Hepatocyte (in vitro differentiated cells): ENCODE measurements around the gene ZNF385C. TPM values are rescaled to one million over a fixed set of nuclear protein-coding genes. Genes with fewer than 3 reads are reported as not detected.

Source experiments
- DNase-seq: peaks from one replicate; pipeline ENCODE4 v3.0.0-alpha.2; 2016; ENCODE audit warnings: low spot score
- H2AFZ ChIP-seq: fragments of 200-600 bp; sonication (generic); 2 replicates; pipeline ENCODE4 v1.6.0; 2016; ENCODE audit warnings: antibody characterized with exemption, mild to moderate bottlenecking
- H3K27ac ChIP-seq: fragments of 200-600 bp; sonication (generic); 2 replicates; pipeline ENCODE4 v1.5.1; 2016; ENCODE audit warnings: mild to moderate bottlenecking
- H3K27me3 ChIP-seq: fragments of 200-600 bp; sonication (generic); 2 replicates; pipeline ENCODE4 v1.6.1; 2016
- H3K36me3 ChIP-seq: fragments of 200-600 bp; sonication (generic); replicated peaks from 2 replicates; pipeline ENCODE4 v1.5.1; 2016; ENCODE audit warnings: low read depth; ENCODE audit not compliant: insufficient read depth
- H3K4me1 ChIP-seq: fragments of 200-600 bp; sonication (generic); 2 replicates; pipeline ENCODE4 v1.5.1; 2016; ENCODE audit warnings: mild to moderate bottlenecking, moderate library complexity; ENCODE audit not compliant: insufficient read depth
- H3K4me2 ChIP-seq: fragments of 200-600 bp; sonication (generic); 2 replicates; pipeline ENCODE4 v1.6.0; 2016
- H3K4me3 ChIP-seq: fragments of 200-600 bp; sonication (generic); 2 replicates; pipeline ENCODE4 v1.5.1; 2016; ENCODE audit warnings: mild to moderate bottlenecking
- H3K79me2 ChIP-seq: fragments of 200-600 bp; sonication (generic); 2 replicates; pipeline ENCODE4 v1.6.0; 2017; ENCODE audit warnings: mild to moderate bottlenecking
- H3K9me2 ChIP-seq: fragments of 200-600 bp; sonication (generic); replicated peaks from 2 replicates; pipeline ENCODE4 v1.6.0; 2017; ENCODE audit warnings: mild to moderate bottlenecking; ENCODE audit not compliant: insufficient read depth
- H3K9me3 ChIP-seq: fragments of 200-600 bp; sonication (generic); 2 replicates; pipeline ENCODE4 v1.5.1; 2016; ENCODE audit warnings: low read depth, mild to moderate bottlenecking
- H4K20me1 ChIP-seq: fragments of 200-600 bp; sonication (generic); 2 replicates; pipeline ENCODE4 v1.6.0; 2016; ENCODE audit warnings: mild to moderate bottlenecking; ENCODE audit not compliant: insufficient read depth, poor library complexity, severe bottlenecking
- CTCF ChIP-seq: fragments of 200-600 bp; sonication (generic); IDR thresholded peaks from 2 replicates; pipeline ENCODE4 v1.5.1; 2016; ENCODE audit warnings: antibody characterized with exemption, mild to moderate bottlenecking; ENCODE audit not compliant: poor library complexity
- EZH2 ChIP-seq: fragments of 200-600 bp; sonication (generic); IDR thresholded peaks from 2 replicates; pipeline ENCODE4 v1.6.1; 2016; ENCODE audit warnings: antibody characterized with exemption, mild to moderate bottlenecking, borderline replicate concordance
- EZH2phosphoT487 ChIP-seq: fragments of 200-600 bp; sonication (generic); IDR thresholded peaks from one replicate; pipeline ENCODE4 v1.6.1; 2018; ENCODE audit warnings: antibody characterized with exemption, mild to moderate bottlenecking, low read depth, moderate library complexity; ENCODE audit not compliant: unreplicated experiment, severe bottlenecking
- WGBS: methylation state at CpG from one replicate; pipeline ENCODE4 v1.1.6; 2016; ENCODE audit warnings: low lambda C conversion rate; ENCODE audit errors: missing lambda C conversion rate; 5-methylcytosine and 5-hydroxymethylcytosine counted together
- polyA plus RNA-seq: library from polyadenylated mRNA; unstranded; fragments of >200 nt; fragmentation: Nextera tagmentation; extraction: Ambion mirVana; gene quantifications from 2 replicates; pipeline ENCODE4 v1.2.1, GENCODE V29; 2016
- total RNA-seq: library from RNA; depleted of rRNA; stranded (reverse); fragments of >200 nt; gene quantifications from 2 replicates; pipeline ENCODE4 v1.2.3, GENCODE V29; 2014

Gene ZNF385C
- total and polyA plus RNA-seq, 2 experiments from 2014 or later, result 0.45 to 0.63 TPM

- WGBS, result 79% methylated on average over 3 of the region's 3 CpGs
- TF ChIP-seq EZH2 (no peak), EZH2phosphoT487 (no peak), CTCF (no peak)
- H2AFZ ChIP-seq, result no peak overlapping the region
- no peaks in the 10 kb centered on the region for H3K9me2 ChIP-seq
- H3K27me3 ChIP-seq, result no peaks in the 10 kb centered on the region
- no peaks in the 10 kb centered on the region for H3K36me3 ChIP-seq
- H3K9me3 ChIP-seq, result no peaks in the 10 kb centered on the region
- H3K27ac ChIP-seq, result no peak overlapping the region
- no peak for DNase-seq
- H3K79me2 ChIP-seq, result peaks cover 73% of the 10 kb centered on the region
- no peak overlapping the region for H3K4me3 ChIP-seq
- H4K20me1 ChIP-seq, result peaks cover 36% of the 10 kb centered on the region
- H3K4me1 ChIP-seq, result peaks cover 29% of the 10 kb centered on the region
- H3K4me2 ChIP-seq, result no peak overlapping the region
These were observed 34.7 kb upstream of the ZNF385C start for GRCh38 chr17:42132941-42133340.

- DNase-seq, result no peak
- Histone ChIP-seq H2AFZ (no peak overlapping the region), H3K27ac (no peak overlapping the region), H3K79me2 (peaks cover 64% of the 10 kb centered on the region), H4K20me1 (peaks cover 32% of the 10 kb centered on the region), H3K4me2 (no peak overlapping the region), H3K4me3 (no peak overlapping the region), H3K9me3 (no peaks in the 10 kb centered on the region), H3K27me3 (no peaks in the 10 kb centered on the region), H3K9me2 (no peaks in the 10 kb centered on the region), H3K36me3 (no peaks in the 10 kb centered on the region), H3K4me1 (peaks cover 29% of the 10 kb centered on the region)
- TF ChIP-seq CTCF (no peak), EZH2 (no peak), EZH2phosphoT487 (no peak)
- 82% methylated on average over 4 of the region's 4 CpGs for WGBS
These were observed 33.7 kb upstream of the ZNF385C start for GRCh38 chr17:42131981-42132432.

- Histone ChIP-seq H3K4me1 (peaks cover 23% of the 10 kb centered on the region), H3K27ac (no peak overlapping the region), H3K9me2 (no peaks in the 10 kb centered on the region), H3K79me2 (peaks cover 56% of the 10 kb centered on the region), H3K4me2 (no peak overlapping the region), H3K27me3 (no peaks in the 10 kb centered on the region), H3K9me3 (no peaks in the 10 kb centered on the region), H3K4me3 (no peak overlapping the region), H2AFZ (no peak overlapping the region), H3K36me3 (no peaks in the 10 kb centered on the region), H4K20me1 (peaks cover 27% of the 10 kb centered on the region)
- 98% methylated on average over 4 of the region's 4 CpGs for WGBS
- no peak for DNase-seq
- no peak for TF ChIP-seq EZH2
These were observed 33.0 kb upstream of the ZNF385C start for GRCh38 chr17:42131232-42131631.

GRCh38 chr17:42130310-42130936 is 32.1 kb upstream of the ZNF385C start:
- H3K27ac ChIP-seq, result no peak overlapping the region
- H4K20me1 ChIP-seq, result peaks cover 25% of the 10 kb centered on the region
- H3K79me2 ChIP-seq, result peaks cover 54% of the 10 kb centered on the region
- TF ChIP-seq CTCF, result no peak
- no peaks in the 10 kb centered on the region for H3K9me2 ChIP-seq
- H3K36me3 ChIP-seq, result no peaks in the 10 kb centered on the region
- DNase-seq, result no peak
- no peak overlapping the region for H2AFZ ChIP-seq
- H3K27me3 ChIP-seq, result no peaks in the 10 kb centered on the region
- 93% methylated on average over 16 of the region's 16 CpGs for WGBS
- H3K4me3 ChIP-seq, result no peak overlapping the region
- H3K4me1 ChIP-seq, result peaks cover 21% of the 10 kb centered on the region
- H3K4me2 ChIP-seq, result no peak overlapping the region
- no peaks in the 10 kb centered on the region for H3K9me3 ChIP-seq
